ENCODE results near the gene CYP4F11. TPM values are rescaled to one million over a fixed set of nuclear protein-coding genes. Genes with fewer than 3 reads are reported as not detected.

CYP4F11 gene
- total RNA-seq, 1 donor from 2014 or later, result not detected

- Histone ChIP-seq H3K4me3 (no peak overlapping the region), H3K4me2 (no peak overlapping the region), H3F3A (ENCODE audit: low read depth) (no peaks in the 10 kb centered on the region), H3K4me1 (no peaks in the 10 kb centered on the region), H3K36me3 (no peaks in the 10 kb centered on the region), H3K9me3 (ENCODE audit: low read depth) (no peaks in the 10 kb centered on the region), H2AFZ (replicated peaks) (no peak overlapping the region), H4K20me1 (ENCODE audit: low read depth) (no peaks in the 10 kb centered on the region), H3K9ac (no peak overlapping the region), H3K27me3 (no peaks in the 10 kb centered on the region), H3K27ac (no peak overlapping the region), H3K79me2 (ENCODE audit: low read depth) (no peaks in the 10 kb centered on the region)
- no peaks in the 10 kb centered on the region for H3K36me3 Mint-ChIP-seq
- no peaks in the 10 kb centered on the region for H3K27me3 Mint-ChIP-seq (ENCODE audit: insufficient read depth, low read depth)
- no peak for TF ChIP-seq CTCF (IDR thresholded peaks at IDR 0.05)
- no peak for TF ChIP-seq EZH2 (IDR thresholded peaks at IDR 0.05)
- TF ChIP-seq EZH2phosphoT487 (IDR thresholded peaks at IDR 0.05), result no peak
- peaks cover 26% of the 10 kb centered on the region for H3K9me3 Mint-ChIP-seq
- H3K4me3 Mint-ChIP-seq, result no peak overlapping the region
- H3K27ac Mint-ChIP-seq, result no peak overlapping the region
- DNase-seq (ENCODE audit: low spot score), result no peak
- H3K4me1 Mint-ChIP-seq, result no peaks in the 10 kb centered on the region
Observed at GRCh38 chr19:15894359-15894758, 40.0 kb downstream of the CYP4F11 start.

- Histone ChIP-seq H3K79me2 (ENCODE audit: low read depth) (no peaks in the 10 kb centered on the region), H3K4me3 (no peak overlapping the region), H3K4me2 (no peak overlapping the region), H3K4me1 (no peaks in the 10 kb centered on the region), H3K36me3 (no peaks in the 10 kb centered on the region), H3K9ac (no peak overlapping the region), H3K27me3 (no peaks in the 10 kb centered on the region), H3F3A (ENCODE audit: low read depth) (no peaks in the 10 kb centered on the region), H3K27ac (no peak overlapping the region), H3K9me3 (ENCODE audit: low read depth) (no peaks in the 10 kb centered on the region), H2AFZ (replicated peaks) (no peak overlapping the region), H4K20me1 (ENCODE audit: low read depth) (no peaks in the 10 kb centered on the region)
- H3K9me3 Mint-ChIP-seq, result peaks cover 26% of the 10 kb centered on the region
- H3K4me3 Mint-ChIP-seq, result no peak overlapping the region
- no peaks in the 10 kb centered on the region for H3K27me3 Mint-ChIP-seq (ENCODE audit: insufficient read depth, low read depth)
- TF ChIP-seq EZH2phosphoT487 (IDR thresholded peaks at IDR 0.05) (no peak), CTCF (IDR thresholded peaks at IDR 0.05) (no peak), EZH2 (IDR thresholded peaks at IDR 0.05) (no peak)
- H3K27ac Mint-ChIP-seq, result no peak overlapping the region
- no peaks in the 10 kb centered on the region for H3K4me1 Mint-ChIP-seq
- no peak for DNase-seq (ENCODE audit: low spot score)
- H3K36me3 Mint-ChIP-seq, result no peaks in the 10 kb centered on the region
Observed at GRCh38 chr19:15893477-15893876, 40.9 kb downstream of the CYP4F11 start.

GRCh38 chr19:15892012-15892411, 42.3 kb downstream of the CYP4F11 start:
- Histone ChIP-seq H3K4me1 (no peaks in the 10 kb centered on the region), H3K4me2 (no peak overlapping the region), H4K20me1 (ENCODE audit: low read depth) (no peaks in the 10 kb centered on the region), H3K27me3 (no peaks in the 10 kb centered on the region), H2AFZ (replicated peaks) (no peak overlapping the region), H3K36me3 (no peaks in the 10 kb centered on the region), H3F3A (ENCODE audit: low read depth) (no peaks in the 10 kb centered on the region), H3K4me3 (no peak overlapping the region), H3K79me2 (ENCODE audit: low read depth) (no peaks in the 10 kb centered on the region), H3K9ac (no peak overlapping the region), H3K9me3 (ENCODE audit: low read depth) (no peaks in the 10 kb centered on the region), H3K27ac (no peak overlapping the region)
- H3K27me3 Mint-ChIP-seq (ENCODE audit: insufficient read depth, low read depth), result no peaks in the 10 kb centered on the region
- H3K4me1 Mint-ChIP-seq, result no peaks in the 10 kb centered on the region
- H3K36me3 Mint-ChIP-seq, result no peaks in the 10 kb centered on the region
- no peak overlapping the region for H3K27ac Mint-ChIP-seq
- no peak overlapping the region for H3K4me3 Mint-ChIP-seq
- TF ChIP-seq EZH2phosphoT487 (IDR thresholded peaks at IDR 0.05) (no peak), EZH2 (IDR thresholded peaks at IDR 0.05) (no peak), CTCF (IDR thresholded peaks at IDR 0.05) (no peak)
- H3K9me3 Mint-ChIP-seq, result peaks cover 21% of the 10 kb centered on the region
- no peak for DNase-seq (ENCODE audit: low spot score)
